Gastroesophageal sphincter (tissue), 3 donors: ENCODE results near the gene NUP42.

ENCODE experiments used
- CTCF ChIP-seq, 4 experiments: fragments of 200-600 bp in 2 of 4; fragments of 450-650 bp in 2 of 4; sonication (generic) in 1 of 4; IDR thresholded peaks; one replicate each; pipeline ENCODE4 v1.5.1; 2017 to 2019; ENCODE audit warnings: antibody characterized with exemption in 4 of 4, mild to moderate bottlenecking in 2 of 4, moderate library complexity in 2 of 4
- EP300 ChIP-seq: sonication (generic); formaldehyde crosslinking; IDR thresholded peaks from one replicate; pipeline ENCODE4 v1.6.1; 2017; ENCODE audit warnings: antibody characterized with exemption, mild to moderate bottlenecking
- POLR2AphosphoS5 ChIP-seq: sonication (generic); formaldehyde crosslinking; IDR thresholded peaks from one replicate; pipeline ENCODE4 v1.6.1; 2017; ENCODE audit warnings: antibody characterized with exemption

DNA sequence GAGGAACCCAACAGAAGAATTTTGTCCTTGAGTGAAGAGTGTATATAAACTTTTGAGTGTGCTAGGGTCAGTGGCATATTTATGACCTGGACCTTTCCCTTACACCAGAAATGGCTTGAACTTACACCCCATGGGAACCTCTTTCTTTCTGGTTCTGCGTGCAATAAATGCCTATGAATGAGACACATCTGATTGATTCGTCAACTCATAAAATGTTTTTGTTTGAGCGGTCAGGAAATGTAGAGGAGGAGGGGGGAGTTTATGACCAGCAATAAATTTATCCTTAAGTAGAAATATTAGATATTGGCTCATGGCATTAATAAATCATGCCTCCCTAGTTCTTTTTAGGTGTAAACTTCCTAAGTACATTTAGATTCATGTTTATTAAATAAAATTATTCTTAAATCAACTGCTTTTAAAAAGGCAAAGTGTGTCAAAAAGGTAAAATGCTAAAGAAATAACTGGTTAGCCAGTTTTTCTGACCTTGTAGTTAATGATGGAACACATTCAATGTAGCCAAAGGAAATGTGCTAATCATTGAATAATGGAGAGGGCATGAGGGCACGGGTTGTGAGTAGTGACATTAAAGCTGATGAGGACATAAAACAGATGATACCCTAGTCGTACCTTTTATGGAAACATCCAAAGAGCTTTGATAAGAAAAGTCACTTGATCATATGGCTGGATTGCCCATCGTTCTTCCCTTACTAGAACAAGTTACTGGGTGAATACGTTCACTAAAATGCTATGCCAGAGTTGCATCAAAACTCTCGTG lies 13.6 kb upstream of the NUP42 start:
- TF ChIP-seq EP300 (no peak), CTCF (IDR thresholded peaks at IDR 0.05) (no peak), POLR2AphosphoS5 (no peak)
